HG03139 (cell line): ENCODE measurements around the gene PIP5K1B.

ENCODE experiments used
- ATAC-seq: cut with Tn5 transposase; IDR thresholded peaks from one replicate; pipeline ENCODE4 v1.9.1; 2021; ENCODE audit not compliant: unreplicated experiment

Gene PIP5K1B

GRCh38 chr9:69016191-69017096 lies 311.4 kb downstream of the PIP5K1B start:
- no peak for ATAC-seq

DNA sequence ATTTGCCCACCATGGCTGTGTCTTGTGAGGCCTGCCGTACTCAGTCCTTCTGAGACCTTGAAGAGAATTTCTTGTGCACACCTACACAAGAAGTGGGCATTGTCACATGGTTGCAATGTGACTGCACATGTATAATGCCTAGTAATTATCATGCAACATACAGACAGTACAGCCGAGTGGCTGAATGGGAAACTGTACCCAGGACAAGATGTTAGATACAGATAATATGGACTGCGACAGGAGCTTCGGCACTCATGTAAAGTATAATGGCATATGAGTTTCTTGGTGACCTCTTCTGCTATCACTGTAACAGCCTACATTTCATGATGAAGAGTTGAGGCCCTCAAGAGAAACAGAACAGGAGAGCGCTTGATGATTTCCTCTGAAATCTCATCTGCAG lies 313.7 kb downstream of the PIP5K1B start:
- no peak for ATAC-seq

- no peak for ATAC-seq
These were observed 314.8 kb downstream of the PIP5K1B start for GRCh38 chr9:69019808-69020207.

DNA sequence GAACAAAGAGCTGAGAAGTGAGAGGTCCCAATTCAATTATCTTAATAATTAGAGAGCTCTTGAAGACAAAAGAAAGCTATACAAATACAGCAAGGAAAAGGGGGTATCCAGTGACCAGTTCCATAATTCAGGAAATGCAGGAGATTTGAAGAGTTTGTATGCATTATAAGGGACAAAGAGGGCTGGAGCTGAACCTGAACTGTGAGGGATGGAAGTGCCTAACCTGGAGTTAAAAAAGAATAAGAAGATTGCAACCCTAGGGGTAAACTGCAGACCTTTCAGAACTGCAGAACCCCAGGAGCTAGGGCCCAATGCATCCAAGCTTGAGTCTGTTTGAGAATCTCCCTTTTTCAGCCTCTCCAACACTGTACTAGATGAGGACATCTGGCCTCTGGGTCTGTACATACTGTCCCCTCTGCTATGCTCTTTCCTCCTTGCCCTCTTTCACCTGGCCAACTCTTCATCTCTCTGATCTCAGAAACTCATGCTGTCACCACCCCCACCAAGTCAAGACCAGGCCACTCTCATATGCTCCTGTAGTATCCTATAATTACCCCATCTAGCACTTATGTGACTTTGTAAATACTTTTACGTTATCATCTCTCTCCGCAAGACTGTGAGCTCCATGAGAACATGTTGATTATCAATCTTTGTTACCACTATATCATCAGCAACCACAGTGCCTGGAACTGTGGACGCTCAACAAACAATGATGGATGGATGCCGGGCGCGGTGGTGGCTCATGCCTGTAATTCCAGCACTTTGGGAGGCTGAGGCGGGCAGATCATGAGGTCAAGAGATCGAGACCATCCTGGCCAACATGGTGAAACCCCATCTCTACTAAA lies 315.5 kb downstream of the PIP5K1B start:
- ATAC-seq, result no peak

GRCh38 chr9:69023650-69024049 lies 318.6 kb downstream of the PIP5K1B start:
- ATAC-seq, result no peak

- peak; percentile 71 for ATAC-seq
These were observed 322.5 kb downstream of the PIP5K1B start for GRCh38 chr9:69027355-69028097.

GRCh38 chr9:69028754-69029153 lies 323.7 kb downstream of the PIP5K1B start:
- ATAC-seq, result no peak

DNA sequence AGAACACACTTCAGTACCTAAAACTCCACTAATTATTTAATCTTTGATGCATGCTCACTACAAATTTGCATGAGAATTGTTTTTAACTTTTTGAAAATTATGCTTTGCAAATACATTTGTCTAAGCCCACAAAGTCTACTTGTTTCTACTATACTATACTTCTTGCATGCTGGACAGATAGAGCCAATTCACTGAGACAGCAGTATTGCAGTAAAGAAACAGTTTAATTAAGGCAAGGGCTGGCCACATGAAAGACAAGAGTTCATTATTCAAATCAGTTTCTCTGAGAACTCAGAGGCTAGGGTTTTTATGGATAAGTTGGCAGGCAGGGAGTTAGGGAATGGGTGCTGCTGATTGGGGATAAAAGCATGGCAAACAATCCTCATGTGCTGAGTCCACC lies 324.5 kb downstream of the PIP5K1B start:
- no peak for ATAC-seq

DNA sequence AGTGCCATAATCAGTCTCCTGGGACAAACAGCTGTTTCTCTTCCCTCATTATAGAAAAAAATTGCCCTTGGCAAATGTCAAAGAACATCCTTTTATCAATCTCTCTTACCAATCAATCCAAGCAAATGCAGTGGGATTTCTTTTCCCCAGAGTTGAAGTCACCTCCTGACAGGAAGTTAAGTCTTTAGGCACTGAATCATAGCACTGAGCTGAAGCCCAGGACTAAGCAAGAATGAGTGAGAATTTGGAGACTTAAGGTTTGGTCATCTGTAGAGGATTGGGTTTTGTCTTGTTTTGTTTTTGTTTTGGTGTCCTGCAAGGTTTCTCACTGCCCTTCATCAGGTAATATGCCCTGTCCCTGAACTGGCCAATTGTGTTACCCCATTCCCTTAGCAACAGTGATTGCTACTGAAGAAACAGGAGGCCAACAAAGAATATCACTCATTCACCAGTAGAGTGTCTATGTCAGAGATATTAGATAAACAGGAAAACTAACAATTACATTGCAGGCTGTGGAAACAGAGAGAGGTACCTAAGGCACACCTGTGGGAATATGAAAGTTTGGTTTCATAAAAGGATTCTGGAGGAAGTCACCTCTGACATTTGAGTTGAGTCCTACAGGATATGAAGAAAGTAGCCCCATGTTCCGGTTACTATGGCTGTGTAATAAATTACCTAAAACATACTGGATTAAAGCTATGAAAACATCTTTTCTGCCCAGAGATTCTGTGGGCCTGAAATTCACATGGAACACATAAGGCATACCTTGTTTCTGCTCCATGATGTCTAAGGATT lies 326.0 kb downstream of the PIP5K1B start:
- ATAC-seq, result no peak

GRCh38 chr9:69034071-69034470 lies 329.0 kb downstream of the PIP5K1B start:
- ATAC-seq, result no peak

GRCh38 chr9:69035438-69036308 lies 330.6 kb downstream of the PIP5K1B start, which contains the start of gene FXN:
Gene FXN (plus strand): TSS chr9:69035752. CDS start chr9:69035783, 31 bp downstream.
- ATAC-seq, result peak; percentile 89

- peak; percentile 22 for ATAC-seq
These were observed 331.3 kb downstream of the PIP5K1B start for GRCh38 chr9:69036309-69036708.

DNA sequence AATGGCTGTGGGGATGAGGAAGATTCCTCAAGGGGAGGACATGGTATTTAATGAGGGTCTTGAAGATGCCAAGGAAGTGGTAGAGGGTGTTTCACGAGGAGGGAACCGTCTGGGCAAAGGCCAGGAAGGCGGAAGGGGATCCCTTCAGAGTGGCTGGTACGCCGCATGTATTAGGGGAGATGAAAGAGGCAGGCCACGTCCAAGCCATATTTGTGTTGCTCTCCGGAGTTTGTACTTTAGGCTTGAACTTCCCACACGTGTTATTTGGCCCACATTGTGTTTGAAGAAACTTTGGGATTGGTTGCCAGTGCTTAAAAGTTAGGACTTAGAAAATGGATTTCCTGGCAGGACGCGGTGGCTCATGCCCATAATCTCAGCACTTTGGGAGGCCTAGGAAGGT lies 331.8 kb downstream of the PIP5K1B start:
- ATAC-seq, result no peak

- no peak for ATAC-seq
These were observed 335.6 kb downstream of the PIP5K1B start for GRCh38 chr9:69040646-69041045.

DNA sequence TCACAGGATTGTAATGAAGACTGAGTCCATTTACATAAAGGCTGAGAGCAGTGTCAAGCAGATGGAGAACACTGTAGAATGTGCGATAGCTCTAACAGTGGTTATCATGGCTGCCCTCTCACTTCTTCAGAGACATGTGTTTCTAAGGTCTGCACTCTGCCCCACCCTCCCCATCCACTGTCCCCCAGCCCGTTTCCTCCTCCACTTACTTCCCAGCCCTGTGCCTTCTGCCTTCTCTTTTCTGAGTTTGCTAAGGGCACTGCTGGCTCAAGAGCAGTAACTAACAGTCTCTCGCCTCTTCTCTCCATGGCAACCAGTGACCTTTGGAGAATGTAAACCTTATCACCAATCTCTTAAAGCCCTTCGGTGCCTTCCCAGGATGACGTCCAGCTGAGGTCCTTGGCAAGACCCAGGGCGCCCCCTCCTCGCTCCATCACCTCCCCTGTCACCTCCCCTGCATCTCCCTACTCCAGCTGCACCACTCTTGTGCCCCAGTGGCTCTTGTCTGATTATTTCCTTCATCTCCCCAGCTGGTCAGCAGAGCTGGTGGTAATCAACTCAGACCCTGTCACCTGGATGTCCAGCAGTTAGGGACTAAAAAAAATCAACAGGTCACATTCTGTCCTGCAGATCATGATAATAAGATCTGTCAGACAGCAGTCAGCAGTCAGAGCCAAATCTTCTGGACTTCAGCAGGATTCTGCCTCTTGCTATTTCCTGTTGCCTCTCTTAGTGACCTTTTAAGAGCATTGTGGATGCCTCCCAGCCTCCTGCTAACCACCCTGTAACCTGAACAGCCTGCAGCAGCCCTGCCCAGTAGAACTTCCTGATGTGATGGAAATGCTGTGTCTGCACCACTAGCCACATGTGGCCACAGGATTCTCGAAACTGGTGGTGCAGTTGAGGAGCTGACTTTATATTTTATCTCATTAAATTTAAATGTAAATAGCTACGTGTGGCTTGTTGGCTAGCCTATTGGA lies 339.5 kb downstream of the PIP5K1B start:
- ATAC-seq, result no peak

DNA sequence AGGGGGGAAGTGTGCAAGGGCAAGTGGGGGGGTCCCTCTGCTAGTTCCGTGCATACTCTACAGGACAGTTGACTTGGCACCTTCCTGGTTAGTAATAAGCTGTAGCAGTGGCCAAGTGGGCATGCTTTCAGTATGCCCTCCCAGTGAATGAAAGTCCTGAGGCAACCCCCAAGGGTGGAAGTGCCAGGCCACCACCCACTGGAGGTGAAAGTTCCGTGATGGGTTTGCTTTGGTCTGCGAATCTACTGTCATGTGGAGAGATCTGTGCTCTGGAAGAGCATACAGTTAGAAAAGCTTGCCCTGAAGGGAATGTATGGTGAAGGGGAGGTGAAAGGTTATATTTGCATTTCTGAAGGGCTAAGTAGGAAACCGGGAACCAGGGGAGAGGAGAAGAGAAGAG lies 340.8 kb downstream of the PIP5K1B start:
- no peak for ATAC-seq

DNA sequence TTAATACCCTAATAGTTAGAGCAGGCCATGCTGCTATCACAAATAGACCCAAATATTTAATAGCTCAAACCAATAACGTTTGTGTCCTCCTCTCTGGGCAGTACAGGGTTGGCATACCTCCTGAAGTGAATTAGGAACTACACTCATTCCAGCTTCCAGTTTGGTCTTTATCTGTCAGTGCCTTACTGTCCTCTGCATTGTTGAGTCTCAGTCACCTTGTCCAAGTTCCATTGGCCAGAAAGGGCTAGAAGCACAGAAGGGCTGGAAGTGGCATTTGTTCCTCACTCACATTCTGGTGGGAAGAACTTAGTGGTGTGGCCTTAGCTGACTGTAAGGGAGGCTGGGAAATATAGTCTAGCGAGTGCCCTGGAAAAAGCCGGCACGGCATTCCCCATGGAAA lies 341.7 kb downstream of the PIP5K1B start:
- ATAC-seq, result no peak

DNA sequence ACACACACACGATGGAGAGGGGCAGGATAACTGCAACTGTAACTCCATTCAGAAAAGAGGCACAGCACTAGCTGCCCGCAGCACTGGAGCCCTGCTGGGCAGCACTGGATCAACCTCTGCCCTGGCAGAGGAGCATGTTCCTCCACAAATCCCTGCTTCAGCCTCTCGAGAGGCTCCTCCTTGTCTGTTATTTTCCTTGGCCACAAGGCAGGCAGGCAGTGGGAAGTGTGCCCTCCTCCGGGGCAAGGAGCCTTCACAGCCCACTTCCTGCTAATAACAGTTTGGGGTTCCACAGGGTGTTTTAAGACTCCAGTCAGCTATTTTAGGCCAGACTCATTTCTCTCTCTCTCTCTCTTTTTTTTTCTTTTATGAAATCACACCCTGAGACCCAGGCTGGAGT lies 342.3 kb downstream of the PIP5K1B start:
- no peak for ATAC-seq
